Measurements from ENCODE around the gene ZNF592. TPM values are rescaled to one million over a fixed set of nuclear protein-coding genes. Genes with fewer than 3 reads are reported as not detected.

Gene ZNF592
- total and polyA plus RNA-seq, 2 of the 13 experiments (the other 11 are each of a cell fraction or from before 2014, with no cell fraction given): 8.2 to 9.8 TPM

DNA sequence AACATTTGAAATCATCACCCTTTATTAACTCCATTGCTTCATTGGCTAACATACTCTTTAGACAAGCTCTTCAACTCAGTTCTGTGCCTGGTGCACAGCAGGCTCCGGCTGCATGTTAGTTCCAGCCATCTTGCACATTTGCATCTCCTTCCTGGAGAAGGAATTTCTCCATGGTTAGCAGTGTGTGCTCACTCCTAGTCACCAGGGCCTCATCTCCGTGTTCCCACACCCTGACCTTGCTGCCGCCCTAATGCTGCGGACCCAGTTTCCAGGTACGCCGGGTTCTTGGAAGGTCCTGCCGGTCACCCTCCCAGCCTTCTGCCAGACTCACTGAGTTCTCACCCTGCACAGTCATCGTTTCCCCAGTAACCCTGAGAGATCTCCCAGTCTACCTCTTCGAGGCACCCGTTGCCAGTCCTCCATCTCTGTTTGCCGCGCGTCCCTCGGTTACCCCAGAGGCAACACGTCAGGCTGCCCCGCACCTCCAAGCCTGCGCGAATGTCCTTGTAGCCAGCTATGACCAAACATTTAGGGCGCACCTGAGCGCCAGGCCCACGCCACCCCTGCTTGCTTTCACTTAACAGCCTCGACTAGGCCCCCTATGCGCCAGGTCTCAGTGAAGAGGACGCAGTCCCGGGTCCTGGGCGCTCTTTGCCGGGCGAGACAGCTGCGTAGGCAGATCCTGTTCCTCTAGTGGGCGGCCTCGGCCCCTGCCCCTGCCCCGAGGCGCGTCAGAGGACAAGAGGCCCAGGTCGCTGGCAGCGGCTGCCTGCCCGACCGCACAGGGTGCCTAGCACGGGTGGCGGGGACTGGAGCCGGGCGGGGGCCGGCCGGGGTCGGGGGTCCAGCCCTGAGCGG is 747 bp upstream of the ZNF592 start (continued):
- TF ChIP-seq, protein P1, sequence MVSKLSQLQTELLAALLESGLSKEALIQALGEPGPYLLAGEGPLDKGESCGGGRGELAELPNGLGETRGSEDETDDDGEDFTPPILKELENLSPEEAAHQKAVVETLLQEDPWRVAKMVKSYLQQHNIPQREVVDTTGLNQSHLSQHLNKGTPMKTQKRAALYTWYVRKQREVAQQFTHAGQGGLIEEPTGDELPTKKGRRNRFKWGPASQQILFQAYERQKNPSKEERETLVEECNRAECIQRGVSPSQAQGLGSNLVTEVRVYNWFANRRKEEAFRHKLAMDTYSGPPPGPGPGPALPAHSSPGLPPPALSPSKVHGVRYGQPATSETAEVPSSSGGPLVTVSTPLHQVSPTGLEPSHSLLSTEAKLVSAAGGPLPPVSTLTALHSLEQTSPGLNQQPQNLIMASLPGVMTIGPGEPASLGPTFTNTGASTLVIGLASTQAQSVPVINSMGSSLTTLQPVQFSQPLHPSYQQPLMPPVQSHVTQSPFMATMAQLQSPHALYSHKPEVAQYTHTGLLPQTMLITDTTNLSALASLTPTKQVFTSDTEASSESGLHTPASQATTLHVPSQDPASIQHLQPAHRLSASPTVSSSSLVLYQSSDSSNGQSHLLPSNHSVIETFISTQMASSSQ (IDR thresholded peaks at IDR 0.05; ENCODE audit: low read depth): no peak
- TF ChIP-seq, protein P1 (CRISPR knock-in tag; IDR thresholded peaks at IDR 0.05; ENCODE audit: borderline replicate concordance): 0 out of 2 replicates have a peak, but pooled peaks have one; percentile 31
- TF ChIP-seq ZNF234 (CRISPR knock-in tag; conservative IDR thresholded peaks at IDR 0.05): no peak
- TF ChIP-seq RXRA (CRISPR knock-in tag; IDR thresholded peaks at IDR 0.05): peak; percentile 75; the same call in 1 of the 2 replicates
- TF ChIP-seq ZNF616 (CRISPR knock-in tag; IDR thresholded peaks at IDR 0.05; ENCODE audit: low read depth): peak; percentile 65; the same call in 1 of the 2 replicates
- TF ChIP-seq SALL1 (CRISPR knock-in tag; IDR thresholded peaks at IDR 0.05): peak; percentile 31; the same call in 1 of the 2 replicates
- no peak for TF ChIP-seq ZNF674 (CRISPR knock-in tag; IDR thresholded peaks at IDR 0.05; ENCODE audit: low read depth)
- no peak for TF ChIP-seq TFDP2 (CRISPR knock-in tag; IDR thresholded peaks at IDR 0.05)
- TF ChIP-seq ZNF503 (CRISPR knock-in tag; IDR thresholded peaks at IDR 0.05): no peak
- TF ChIP-seq ZUFSP (CRISPR knock-in tag; IDR thresholded peaks at IDR 0.05; ENCODE audit: borderline replicate concordance): no peak
- no peak for TF ChIP-seq MAFF (IDR thresholded peaks at IDR 0.05; ENCODE audit: low read depth, low read length)
- no peak for TF ChIP-seq ISL2 (CRISPR knock-in tag; IDR thresholded peaks at IDR 0.05)
- no peak for TF ChIP-seq ZNF7 (CRISPR knock-in tag; IDR thresholded peaks at IDR 0.05)
- TF ChIP-seq LCORL (IDR thresholded peaks at IDR 0.05): no peak
- TF ChIP-seq LCORL (CRISPR knock-in tag; IDR thresholded peaks at IDR 0.05): peak; percentile 19; the same call in 1 of the 2 replicates
- TF ChIP-seq CC2D1A (CRISPR knock-in tag; IDR thresholded peaks at IDR 0.05): no peak
- TF ChIP-seq ZNF772 (CRISPR knock-in tag; IDR thresholded peaks at IDR 0.05): 0 out of 2 replicates have a peak, but pooled peaks have one; percentile 17
- no peak for TF ChIP-seq KLF16 (CRISPR knock-in tag; IDR thresholded peaks at IDR 0.05)
- TF ChIP-seq ZNF124 (CRISPR knock-in tag; IDR thresholded peaks at IDR 0.05): no peak
- no peak; the same call in 1 of the 2 replicates for TF ChIP-seq CBX5 (CRISPR knock-in tag; IDR thresholded peaks at IDR 0.05; ENCODE audit: borderline replicate concordance)
- TF ChIP-seq SP140L (CRISPR knock-in tag; IDR thresholded peaks at IDR 0.05; ENCODE audit: borderline replicate concordance): no peak
